Thyroid gland (tissue), 4 donors: ENCODE measurements around the gene BCKDHB. TPM values are rescaled to one million over a fixed set of nuclear protein-coding genes. Genes with fewer than 3 reads are reported as not detected.

Experiments used
- DNase-seq, 2 donors: peaks; one replicate each; pipeline ENCODE4 v3.0.0-alpha.2; 2019
- H3K27ac ChIP-seq, 3 donors: fragments of 200-600 bp; sonication (generic); 1 replicate in 2 of 3; 2 replicates in 1 of 3; pipeline ENCODE4 v1.5.1; 2016 to 2019; ENCODE audit warnings: mild to moderate bottlenecking in 1 of 3, moderate library complexity in 1 of 3
- H3K27me3 ChIP-seq: fragments of 200-600 bp; sonication (generic); one replicate; pipeline ENCODE4 v1.5.1; 2019
- H3K36me3 ChIP-seq, 2 donors: fragments of 200-600 bp; sonication (generic); one replicate each; pipeline ENCODE4 v1.5.1; 2016 to 2019
- H3K4me1 ChIP-seq, 2 donors: fragments of 200-600 bp; sonication (generic); one replicate each; pipeline ENCODE4 v1.5.1; 2017 to 2019
- H3K4me3 ChIP-seq, 3 donors: fragments of 200-600 bp; sonication (generic); replicated peaks in 1 of 3; 1 replicate in 2 of 3; 2 replicates in 1 of 3; pipeline ENCODE4 v1.5.1; 2016; ENCODE audit warnings: mild to moderate bottlenecking in 1 of 3
- H3K9me3 ChIP-seq: fragments of 200-600 bp; sonication (generic); one replicate; pipeline ENCODE4 v1.5.1; 2017
- CTCF ChIP-seq, 6 experiments: fragments of 200-600 bp in 3 of 6; fragments of 450-650 bp in 3 of 6; sonication (generic) in 3 of 6; IDR thresholded peaks; one replicate each; pipeline ENCODE4 v1.5.1; 2016 to 2019; ENCODE audit warnings: antibody characterized with exemption in 6 of 6, mild to moderate bottlenecking in 2 of 6, inconsistent platforms in 1 of 6, moderate library complexity in 1 of 6
- POLR2A ChIP-seq, 2 donors: fragments of 450-650 bp; IDR thresholded peaks; one replicate each; pipeline ENCODE4 v1.6.1; 2017; ENCODE audit warnings: antibody characterized with exemption in 2 of 2, mild to moderate bottlenecking in 2 of 2, moderate library complexity in 1 of 2
- WGBS, 2 donors: methylation state at CpG; one replicate each; pipeline ENCODE4 v1.1.5; 2017; 5-methylcytosine and 5-hydroxymethylcytosine counted together
- intact Hi-C: fragments of 100-400 bp; cut with DNase I; formaldehyde crosslinking; loops from one replicate; pipeline ENCODE4 v1.15.1; 2023
- total RNA-seq, 4 donors: library from RNA; depleted of rRNA; stranded (reverse); fragments of >200 nt; gene quantifications; one replicate each; pipeline ENCODE4 v1.2.3, GENCODE V29; 2016

The BCKDHB gene
- total RNA-seq, 4 donors from 2014 or later: 16.7 to 36.9 (median 24.4) TPM

- no peaks in the 10 kb centered on the region for H3K9me3 ChIP-seq
- TF ChIP-seq POLR2A (IDR thresholded peaks at IDR 0.05): no peak
- TF ChIP-seq CTCF (IDR thresholded peaks at IDR 0.05): no peak
- WGBS, 2 donors: 88 to 98% methylated on average over 1 of the region's 1 CpG
- no peak overlapping the region for H3K4me3 ChIP-seq
- H3K27me3 ChIP-seq: no peaks in the 10 kb centered on the region
- H3K36me3 ChIP-seq: no peaks in the 10 kb centered on the region
- intact Hi-C loops: no loop called here
- H3K27ac ChIP-seq: no peak overlapping the region
- no peak for DNase-seq
- no peaks in the 10 kb centered on the region for H3K4me1 ChIP-seq
Measured at GRCh38 chr6:80134065-80134464, 27.6 kb downstream of the BCKDHB start.

GRCh38 chr6:80142586-80142985, 36.1 kb downstream of the BCKDHB start:
- H3K9me3 ChIP-seq: no peaks in the 10 kb centered on the region
- no peak overlapping the region for H3K4me3 ChIP-seq
- no peaks in the 10 kb centered on the region for H3K27me3 ChIP-seq
- H3K4me1 ChIP-seq: peaks cover 13 to 19% of the 10 kb centered on the region in 2 donors
- H3K27ac ChIP-seq: peak overlapping the region in 1 of 3 donors; percentile 50
- intact Hi-C loops: no loop called here
- DNase-seq: no peak
- no peaks in the 10 kb centered on the region for H3K36me3 ChIP-seq
- TF ChIP-seq CTCF (IDR thresholded peaks at IDR 0.05) (no peak), POLR2A (IDR thresholded peaks at IDR 0.05) (no peak)
- WGBS, 2 donors: 64 to 83% methylated on average over 1 of the region's 1 CpG

- no peaks in the 10 kb centered on the region for H3K36me3 ChIP-seq
- no peaks in the 10 kb centered on the region for H3K9me3 ChIP-seq
- peak overlapping the region in 2 of 3 donors; percentile 7 to 50 for H3K27ac ChIP-seq
- H3K27me3 ChIP-seq: no peaks in the 10 kb centered on the region
- no peak overlapping the region for H3K4me3 ChIP-seq
- intact Hi-C loops: no loop called here
- peak in 2 of 6 experiments; percentile 19 to 23 for TF ChIP-seq CTCF (IDR thresholded peaks at IDR 0.05)
- no peak for TF ChIP-seq POLR2A (IDR thresholded peaks at IDR 0.05)
- peak; percentile 88 for DNase-seq
- 8 to 9% methylated on average over 3 of the region's 3 CpGs for WGBS, 2 donors
- H3K4me1 ChIP-seq: peaks cover 13 to 19% of the 10 kb centered on the region in 2 donors
Measured at GRCh38 chr6:80143419-80143937, 37.0 kb downstream of the BCKDHB start.

- Histone ChIP-seq H3K4me3 (no peak overlapping the region), H3K27ac (no peak overlapping the region), H3K27me3 (no peaks in the 10 kb centered on the region), H3K36me3 (no peaks in the 10 kb centered on the region), H3K4me1 (peaks cover 13 to 19% of the 10 kb centered on the region in 2 donors), H3K9me3 (no peaks in the 10 kb centered on the region)
- TF ChIP-seq CTCF (IDR thresholded peaks at IDR 0.05) (no peak), POLR2A (IDR thresholded peaks at IDR 0.05) (no peak)
- 75 to 79% methylated on average over 4 of the region's 4 CpGs for WGBS, 2 donors
- intact Hi-C loops: no loop called here
- no peak for DNase-seq
Measured at GRCh38 chr6:80144753-80145315, 38.4 kb downstream of the BCKDHB start.

GRCh38 chr6:80145509-80145908, 39.0 kb downstream of the BCKDHB start:
- no peak for DNase-seq
- TF ChIP-seq POLR2A (IDR thresholded peaks at IDR 0.05) (no peak), CTCF (IDR thresholded peaks at IDR 0.05) (no peak)
- no peaks in the 10 kb centered on the region for H3K27me3 ChIP-seq
- H3K36me3 ChIP-seq: no peaks in the 10 kb centered on the region
- no peak overlapping the region for H3K4me3 ChIP-seq
- peaks cover 13 to 19% of the 10 kb centered on the region in 2 donors for H3K4me1 ChIP-seq
- no peak overlapping the region for H3K27ac ChIP-seq
- H3K9me3 ChIP-seq: no peaks in the 10 kb centered on the region
- intact Hi-C loops: no loop called here
